Measurements from ENCODE around the gene FAM240B. TPM values are rescaled to one million over a fixed set of nuclear protein-coding genes. Genes with fewer than 3 reads are reported as not detected.

FAM240B gene
- not detected for total RNA-seq

DNA sequence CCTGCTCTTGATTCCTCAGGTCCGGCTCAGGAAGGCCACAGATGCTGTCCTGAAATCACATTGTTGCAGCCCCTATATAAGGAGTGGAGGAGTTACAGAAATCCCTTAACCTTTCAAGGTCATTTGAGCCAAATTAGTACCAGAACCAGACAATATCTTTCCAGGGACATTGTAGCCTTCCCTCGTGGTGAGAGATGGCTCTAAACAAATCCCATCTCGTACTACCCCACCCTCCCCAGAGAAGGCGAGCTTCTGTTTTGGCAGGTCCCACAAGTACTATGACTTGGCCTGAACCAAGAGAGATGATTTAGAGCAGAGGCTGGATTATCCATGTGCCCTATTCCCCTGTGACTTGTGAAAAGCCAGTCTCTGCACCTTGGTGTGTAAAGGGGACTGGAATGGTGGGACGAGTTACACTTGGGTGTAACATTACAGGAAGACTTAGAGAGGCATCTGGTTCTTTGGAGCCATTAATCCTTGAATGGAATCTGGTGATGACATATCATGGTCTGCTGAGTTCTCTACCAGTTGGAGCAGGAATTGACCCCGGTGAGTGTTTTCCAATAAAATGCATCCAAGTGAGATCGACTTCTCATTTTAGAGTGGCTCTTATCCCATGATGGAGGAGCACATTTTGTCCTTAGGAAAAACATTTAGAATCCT, at the start of gene FAM240B:
FAM240B (minus strand) TSS at position 51 of the 663 bp plus-strand sequence. CDS start 16,134 bp downstream, outside the sequence.
- DNase-seq = no peak
- H3K9me3 Mint-ChIP-seq = no peaks in the 10 kb centered on the region
- ATAC-seq (replicated peaks in 1 of 2) = no peak
- no peaks in the 10 kb centered on the region for H3K27me3 Mint-ChIP-seq (ENCODE audit: low read depth)
- H3K4me3 Mint-ChIP-seq = no peak within 1 kb of the TSS
- H3K27ac Mint-ChIP-seq = no peak within 1 kb of the TSS
- H3K36me3 Mint-ChIP-seq (ENCODE audit: insufficient read depth in 2 of 2) = no peaks in the 10 kb centered on the region
- no peaks in the 10 kb centered on the region for H3K4me1 Mint-ChIP-seq (ENCODE audit: low read depth)

GRCh38 chr9:38768351-38768761, 48.4 kb upstream of the FAM240B start:
- ATAC-seq (replicated peaks in 1 of 2) = no peak
- Mint-ChIP-seq H3K4me1 (ENCODE audit: low read depth) (no peaks in the 10 kb centered on the region), H3K4me3 (no peak overlapping the region), H3K27ac (no peak overlapping the region), H3K27me3 (ENCODE audit: low read depth) (no peaks in the 10 kb centered on the region), H3K36me3 (ENCODE audit: insufficient read depth in 2 of 2) (no peaks in the 10 kb centered on the region), H3K9me3 (peaks cover 1 to 4% of the 10 kb centered on the region in 2 donors)
- DNase-seq = no peak

DNA sequence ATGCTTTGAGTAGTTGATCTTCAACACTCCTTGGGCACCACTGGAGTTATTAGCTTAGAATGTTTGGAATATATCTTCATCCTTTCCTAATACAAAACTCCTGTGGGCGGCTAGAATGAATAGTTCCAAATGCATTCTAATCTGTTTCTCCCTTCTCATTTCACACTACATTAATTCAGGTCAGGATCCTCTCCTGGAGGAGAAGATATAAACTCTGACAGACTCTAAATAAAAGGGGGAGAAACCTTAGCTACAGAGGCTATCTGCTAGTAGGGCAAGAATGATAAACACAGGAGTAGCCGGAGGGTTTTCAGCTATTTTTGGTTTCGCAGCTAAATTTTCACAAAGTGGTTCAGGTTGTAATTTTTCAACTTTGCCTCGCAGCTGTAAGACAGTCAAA, 45.2 kb upstream of the FAM240B start:
- Mint-ChIP-seq H3K27me3 (ENCODE audit: low read depth) (no peaks in the 10 kb centered on the region), H3K36me3 (ENCODE audit: insufficient read depth in 2 of 2) (no peaks in the 10 kb centered on the region), H3K4me1 (ENCODE audit: low read depth) (no peaks in the 10 kb centered on the region), H3K9me3 (peaks cover 1 to 4% of the 10 kb centered on the region in 2 donors), H3K4me3 (no peak overlapping the region), H3K27ac (no peak overlapping the region)
- no peak for DNase-seq
- ATAC-seq (replicated peaks in 1 of 2) = no peak

GRCh38 chr9:38761999-38762398, 42.1 kb upstream of the FAM240B start:
- Mint-ChIP-seq H3K27me3 (ENCODE audit: low read depth) (no peaks in the 10 kb centered on the region), H3K4me1 (ENCODE audit: low read depth) (no peaks in the 10 kb centered on the region), H3K4me3 (no peak overlapping the region), H3K27ac (no peak overlapping the region), H3K9me3 (peaks cover 0 to 2% of the 10 kb centered on the region in 2 donors), H3K36me3 (ENCODE audit: insufficient read depth in 2 of 2) (no peaks in the 10 kb centered on the region)
- DNase-seq (no peak), ATAC-seq (replicated peaks in 1 of 2) (no peak)

DNA sequence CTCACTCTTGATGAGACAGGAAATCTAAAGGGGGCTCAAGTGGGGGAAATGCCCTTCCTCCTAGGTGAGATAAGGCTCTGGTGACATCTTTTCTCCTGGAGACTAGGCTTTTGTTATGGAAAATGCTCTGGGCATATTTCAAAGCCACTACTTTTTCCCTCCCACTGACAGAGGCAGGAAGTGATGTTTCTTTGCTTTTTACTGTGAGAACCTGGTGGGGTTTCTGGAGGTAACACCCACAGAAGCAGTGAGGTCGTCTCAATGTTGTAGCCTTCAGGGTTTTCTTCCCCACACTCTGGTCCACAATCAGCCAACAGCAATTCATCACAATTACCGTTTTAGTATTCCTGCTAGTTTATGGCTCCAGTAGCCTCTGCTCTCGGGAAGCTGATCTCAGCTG, 41.4 kb upstream of the FAM240B start:
- Mint-ChIP-seq H3K4me1 (ENCODE audit: low read depth) (no peaks in the 10 kb centered on the region), H3K9me3 (peaks cover 0 to 2% of the 10 kb centered on the region in 2 donors), H3K36me3 (ENCODE audit: insufficient read depth in 2 of 2) (no peaks in the 10 kb centered on the region), H3K27ac (no peak overlapping the region), H3K27me3 (ENCODE audit: low read depth) (no peaks in the 10 kb centered on the region), H3K4me3 (no peak overlapping the region)
- DNase-seq (no peak), ATAC-seq (replicated peaks in 1 of 2) (no peak)

GRCh38 chr9:38756702-38757101, 36.8 kb upstream of the FAM240B start:
- Mint-ChIP-seq H3K4me3 (no peak overlapping the region), H3K27ac (no peak overlapping the region), H3K9me3 (no peaks in the 10 kb centered on the region), H3K27me3 (ENCODE audit: low read depth) (no peaks in the 10 kb centered on the region), H3K4me1 (ENCODE audit: low read depth) (no peaks in the 10 kb centered on the region), H3K36me3 (ENCODE audit: insufficient read depth in 2 of 2) (no peaks in the 10 kb centered on the region)
- DNase-seq (no peak), ATAC-seq (replicated peaks in 1 of 2) (no peak)

DNA sequence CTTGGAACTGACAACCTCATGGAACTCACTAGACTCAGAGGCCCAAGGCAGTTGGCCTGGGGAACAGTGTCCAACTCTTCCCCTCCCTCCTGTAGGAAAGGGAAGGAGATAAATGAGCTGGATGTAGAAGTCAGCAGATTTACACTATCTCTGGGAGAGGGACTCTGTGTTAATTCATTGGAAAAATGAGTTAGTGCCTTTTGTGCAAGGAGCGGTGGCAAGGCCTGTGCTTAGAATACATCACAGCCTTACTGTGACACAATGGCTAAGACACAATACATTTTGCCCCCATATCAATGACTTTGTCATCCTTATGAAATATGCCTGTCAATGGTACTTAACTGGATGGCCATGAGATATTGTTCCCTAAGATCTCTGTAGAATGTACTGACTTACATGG, 28.0 kb upstream of the FAM240B start:
- Mint-ChIP-seq H3K27ac (no peak overlapping the region), H3K4me3 (no peak overlapping the region), H3K27me3 (ENCODE audit: low read depth) (peaks cover under 1% of the 10 kb centered on the region), H3K9me3 (no peaks in the 10 kb centered on the region), H3K36me3 (ENCODE audit: insufficient read depth in 2 of 2) (no peaks in the 10 kb centered on the region), H3K4me1 (ENCODE audit: low read depth) (no peaks in the 10 kb centered on the region)
- ATAC-seq (replicated peaks in 1 of 2) = no peak
- DNase-seq = no peak

DNA sequence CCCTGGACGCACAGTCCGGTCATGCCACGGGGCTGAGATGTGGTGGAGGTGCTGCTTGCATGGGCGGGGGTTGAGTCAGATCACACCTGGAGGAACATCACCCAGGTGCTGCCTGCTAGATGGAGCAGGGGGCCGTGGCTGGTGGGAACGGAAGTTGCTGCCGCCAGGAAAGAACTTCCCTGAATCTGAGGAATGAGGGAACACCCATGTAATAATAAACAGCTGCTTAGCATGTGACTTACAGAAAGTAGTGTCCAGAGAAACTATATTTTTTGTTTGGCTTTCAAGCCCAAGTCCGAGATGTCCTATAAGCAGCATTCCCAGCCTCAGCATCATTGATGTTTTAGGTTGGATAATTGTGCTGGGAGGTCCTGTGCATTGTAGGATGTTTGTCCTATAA, 27.1 kb upstream of the FAM240B start:
- DNase-seq (no peak), ATAC-seq (replicated peaks in 1 of 2) (no peak)
- H3K27ac Mint-ChIP-seq = no peak overlapping the region
- no peaks in the 10 kb centered on the region for H3K4me1 Mint-ChIP-seq (ENCODE audit: low read depth)
- H3K4me3 Mint-ChIP-seq = no peak overlapping the region
- no peaks in the 10 kb centered on the region for H3K36me3 Mint-ChIP-seq (ENCODE audit: insufficient read depth in 2 of 2)
- peaks cover 0 to 4% of the 10 kb centered on the region in 2 donors for H3K9me3 Mint-ChIP-seq
- peaks cover 7% of the 10 kb centered on the region for H3K27me3 Mint-ChIP-seq (ENCODE audit: low read depth)

GRCh38 chr9:38746303-38746702, 26.4 kb upstream of the FAM240B start:
- Mint-ChIP-seq H3K36me3 (ENCODE audit: insufficient read depth in 2 of 2) (no peaks in the 10 kb centered on the region), H3K27ac (no peak overlapping the region)

DNA sequence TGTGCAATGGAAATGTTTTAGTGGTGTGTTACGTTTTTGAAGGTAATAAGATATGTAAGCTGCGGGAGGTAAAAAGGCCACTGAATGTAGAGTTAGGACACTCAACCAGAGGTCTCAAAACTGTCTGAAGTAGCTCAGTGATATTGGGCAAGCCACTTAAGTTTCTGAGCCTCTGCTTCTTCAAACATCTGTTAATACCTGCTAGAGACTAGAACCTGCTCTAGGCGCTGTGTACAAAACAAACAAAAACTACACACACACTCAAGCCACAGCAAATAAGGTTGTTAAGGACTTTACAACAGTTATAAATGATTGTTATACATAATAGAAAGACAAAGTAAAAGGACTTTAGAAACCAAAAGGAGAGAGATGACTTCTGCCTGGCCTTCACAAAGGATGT, 24.6 kb upstream of the FAM240B start:
- Mint-ChIP-seq H3K9me3 (peaks cover 0 to 4% of the 10 kb centered on the region in 2 donors), H3K4me1 (ENCODE audit: low read depth) (no peaks in the 10 kb centered on the region), H3K27me3 (ENCODE audit: low read depth) (peaks cover 14% of the 10 kb centered on the region), H3K36me3 (ENCODE audit: insufficient read depth in 2 of 2) (no peaks in the 10 kb centered on the region), H3K27ac (no peak overlapping the region), H3K4me3 (no peak overlapping the region)
- no peak for ATAC-seq (replicated peaks in 1 of 2)
- DNase-seq = no peak

More at GRCh38 chr9:38746303-38746702, 26.4 kb upstream of the FAM240B start:
- Mint-ChIP-seq H3K9me3 (peaks cover 0 to 4% of the 10 kb centered on the region in 2 donors), H3K4me1 (ENCODE audit: low read depth) (no peaks in the 10 kb centered on the region), H3K4me3 (no peak overlapping the region), H3K27me3 (ENCODE audit: low read depth) (peaks cover 8% of the 10 kb centered on the region)
- no peak for DNase-seq
- ATAC-seq (replicated peaks in 1 of 2) = no peak

- no peaks in the 10 kb centered on the region for H3K9me3 Mint-ChIP-seq
Observed at GRCh38 chr9:38737246-38737645, 17.3 kb upstream of the FAM240B start.

DNA sequence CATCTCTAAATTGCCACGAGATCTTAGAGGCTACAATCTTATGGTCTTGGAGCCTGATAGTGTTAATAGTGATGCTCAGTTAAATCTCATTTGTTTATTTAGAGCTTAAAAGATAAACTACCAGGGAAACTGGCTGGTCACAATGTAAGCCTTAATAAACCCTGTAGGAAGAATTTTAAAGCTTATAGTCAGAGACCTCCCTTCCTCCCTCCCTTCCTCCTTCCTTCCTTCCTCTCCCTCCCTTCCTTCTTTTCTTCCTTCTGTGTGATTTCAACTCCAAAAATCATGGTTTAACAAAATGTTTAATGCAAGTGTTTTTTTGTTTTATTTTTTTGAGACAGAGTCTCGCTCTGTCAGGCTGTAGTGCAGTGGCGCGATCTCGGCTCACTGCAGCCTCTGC, 14.9 kb upstream of the FAM240B start:
- Mint-ChIP-seq H3K27ac (no peak overlapping the region), H3K36me3 (ENCODE audit: insufficient read depth in 2 of 2) (no peaks in the 10 kb centered on the region), H3K27me3 (ENCODE audit: low read depth) (no peaks in the 10 kb centered on the region), H3K9me3 (no peaks in the 10 kb centered on the region), H3K4me1 (ENCODE audit: low read depth) (no peaks in the 10 kb centered on the region), H3K4me3 (no peak overlapping the region)
- DNase-seq = no peak
- no peak for ATAC-seq (replicated peaks in 1 of 2)

More at GRCh38 chr9:38737246-38737645, 17.3 kb upstream of the FAM240B start:
- no peaks in the 10 kb centered on the region for H3K36me3 Mint-ChIP-seq (ENCODE audit: insufficient read depth in 2 of 2)
- H3K4me1 Mint-ChIP-seq (ENCODE audit: low read depth) = no peaks in the 10 kb centered on the region
- H3K27ac Mint-ChIP-seq = no peak overlapping the region
- DNase-seq (no peak), ATAC-seq (replicated peaks in 1 of 2) (no peak)
- H3K4me3 Mint-ChIP-seq = no peak overlapping the region
- peaks cover 7% of the 10 kb centered on the region for H3K27me3 Mint-ChIP-seq (ENCODE audit: low read depth)

DNA sequence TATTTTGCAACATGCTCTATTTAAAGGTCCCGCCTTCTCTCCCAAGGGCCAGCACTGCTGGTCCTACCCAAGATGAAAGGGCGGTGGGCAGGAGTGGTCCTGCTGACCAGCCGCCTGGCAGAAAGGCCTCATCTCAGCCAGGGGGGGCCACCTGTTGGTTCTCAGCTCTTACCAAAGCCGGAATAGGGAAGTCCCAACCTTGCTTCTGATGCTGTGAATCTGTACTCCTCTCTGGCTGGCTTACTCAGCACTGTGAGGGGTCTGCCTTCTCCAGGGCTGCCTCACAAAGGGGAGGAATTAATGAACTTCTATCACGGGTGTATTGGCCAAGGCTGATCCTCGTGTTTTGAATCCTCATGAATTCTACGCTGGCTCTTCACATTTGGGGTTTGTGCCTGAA, 13.6 kb upstream of the FAM240B start:
- Mint-ChIP-seq H3K27me3 (ENCODE audit: low read depth) (peaks cover 7% of the 10 kb centered on the region), H3K4me3 (no peak overlapping the region), H3K9me3 (no peaks in the 10 kb centered on the region), H3K4me1 (ENCODE audit: low read depth) (no peaks in the 10 kb centered on the region), H3K36me3 (ENCODE audit: insufficient read depth in 2 of 2) (no peaks in the 10 kb centered on the region), H3K27ac (no peak overlapping the region)
- ATAC-seq (replicated peaks in 1 of 2) = no peak
- DNase-seq = no peak

DNA sequence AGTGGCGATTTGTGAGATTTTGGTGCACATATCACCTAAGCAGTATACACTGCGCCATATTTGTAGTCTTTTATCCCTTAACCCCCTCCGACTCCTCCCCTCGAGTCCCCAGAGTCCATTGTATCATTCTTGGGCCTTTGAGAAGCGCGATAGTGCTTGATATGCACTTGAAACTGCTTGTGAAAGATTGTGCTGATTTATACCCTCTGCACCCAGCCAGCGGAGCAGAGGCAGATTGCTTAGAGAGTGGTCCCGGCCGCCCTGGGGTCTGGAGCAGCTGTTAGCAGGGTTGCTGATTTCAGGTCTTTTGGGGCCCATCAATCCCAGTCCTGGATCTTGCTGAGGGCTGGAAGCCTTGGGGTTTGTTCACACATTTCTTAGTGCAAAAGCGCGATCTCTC, 13.0 kb upstream of the FAM240B start:
- no peak for ATAC-seq (replicated peaks in 1 of 2)
- no peak overlapping the region for H3K4me3 Mint-ChIP-seq
- no peaks in the 10 kb centered on the region for H3K9me3 Mint-ChIP-seq
- no peak overlapping the region for H3K27ac Mint-ChIP-seq
- no peaks in the 10 kb centered on the region for H3K4me1 Mint-ChIP-seq (ENCODE audit: low read depth)
- peaks cover 12% of the 10 kb centered on the region for H3K27me3 Mint-ChIP-seq (ENCODE audit: low read depth)
- H3K36me3 Mint-ChIP-seq (ENCODE audit: insufficient read depth in 2 of 2) = no peaks in the 10 kb centered on the region
- DNase-seq = no peak
